WERI-Rb-1 (cell line): ENCODE data around the gene SRSF1.

ENCODE experiments used
- DNase-seq: peaks from one replicate; pipeline ENCODE4 v3.0.0-alpha.2; 2020
- H3K27ac ChIP-seq: fragments of 250-450 bp; sonication (Bioruptor Pico); 2 replicates; pipeline ENCODE4 v1.5.1; 2020; ENCODE audit warnings: mild to moderate bottlenecking, moderate library complexity
- H3K27me3 ChIP-seq: fragments of 250-450 bp; sonication (Bioruptor Pico); 2 replicates; pipeline ENCODE4 v1.5.1; 2021; ENCODE audit warnings: mild to moderate bottlenecking, low read depth, moderate library complexity; ENCODE audit not compliant: insufficient read depth, severe bottlenecking
- H3K36me3 ChIP-seq: fragments of 250-450 bp; sonication (Bioruptor Pico); 2 replicates; pipeline ENCODE4 v1.5.1; 2020; ENCODE audit warnings: mild to moderate bottlenecking, moderate library complexity
- H3K4me3 ChIP-seq: 2 replicates; pipeline ENCODE4 v1.5.1; 2011; ENCODE audit warnings: low read depth, mild to moderate bottlenecking, control low read depth, low read length
- H3K9me3 ChIP-seq: fragments of 250-450 bp; sonication (Bioruptor Pico); 2 replicates; pipeline ENCODE4 v1.5.1; 2021; ENCODE audit warnings: mild to moderate bottlenecking, moderate library complexity; ENCODE audit not compliant: severe bottlenecking
- CTCF ChIP-seq: IDR thresholded peaks from 2 replicates; pipeline ENCODE4 v1.5.1; 2011; ENCODE audit warnings: low read depth, mild to moderate bottlenecking, control low read depth, inconsistent platforms, low read length

The SRSF1 gene

DNA sequence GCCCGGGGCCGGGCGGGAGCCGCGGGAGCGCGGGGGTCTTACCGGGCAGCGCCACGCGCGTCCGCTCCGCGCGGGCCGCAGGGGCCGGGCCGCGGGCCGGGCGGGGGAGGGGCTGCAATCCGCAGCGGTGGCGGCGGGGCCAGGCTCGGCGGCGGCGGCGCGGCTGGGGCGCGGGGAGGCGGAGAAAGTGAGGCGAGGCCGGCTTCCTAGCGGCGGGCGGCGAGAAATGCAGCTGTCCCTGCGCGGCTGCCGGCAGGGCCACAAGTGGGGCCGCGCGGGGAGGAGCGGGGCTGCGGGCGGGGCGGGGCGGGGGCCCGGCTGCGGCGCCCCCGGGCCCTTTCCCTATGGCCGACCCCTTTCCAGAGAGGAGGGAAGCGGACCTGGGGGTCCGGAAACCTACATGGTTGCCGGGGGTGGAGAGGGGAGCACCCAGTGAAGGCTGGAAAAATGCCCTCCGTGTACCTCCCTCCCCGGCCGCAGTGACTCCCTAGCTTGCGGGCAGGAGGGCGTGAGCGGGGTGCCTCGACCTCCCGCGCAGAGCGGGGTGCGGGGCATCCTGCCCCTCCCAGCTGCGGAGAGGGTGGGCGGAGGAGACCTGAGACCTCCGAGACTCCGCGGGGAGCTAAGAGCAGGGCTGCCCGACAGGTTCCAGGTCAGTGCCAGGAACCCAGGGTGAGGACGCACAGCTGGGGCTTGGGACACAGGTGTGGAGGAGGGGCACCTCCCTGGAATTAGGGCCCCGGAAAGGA, 51.7 kb downstream of the SRSF1 start, which contains the start of gene CUEDC1:
TSS of gene CUEDC1 (minus strand) at position 230 of the 749 bp plus-strand sequence. CDS start 69,848 bp downstream, outside the sequence.
- no peaks in the 10 kb centered on the region for H3K9me3 ChIP-seq
- TF ChIP-seq CTCF, result peak; percentile 60
- peak; percentile 84 for DNase-seq
- H3K27ac ChIP-seq, result peak within 1 kb of the TSS; percentile 80
- no peaks in the 10 kb centered on the region for H3K27me3 ChIP-seq
- peak within 1 kb of the TSS; percentile 65 for H3K4me3 ChIP-seq
- H3K36me3 ChIP-seq, result no peaks in the 10 kb centered on the region

DNA sequence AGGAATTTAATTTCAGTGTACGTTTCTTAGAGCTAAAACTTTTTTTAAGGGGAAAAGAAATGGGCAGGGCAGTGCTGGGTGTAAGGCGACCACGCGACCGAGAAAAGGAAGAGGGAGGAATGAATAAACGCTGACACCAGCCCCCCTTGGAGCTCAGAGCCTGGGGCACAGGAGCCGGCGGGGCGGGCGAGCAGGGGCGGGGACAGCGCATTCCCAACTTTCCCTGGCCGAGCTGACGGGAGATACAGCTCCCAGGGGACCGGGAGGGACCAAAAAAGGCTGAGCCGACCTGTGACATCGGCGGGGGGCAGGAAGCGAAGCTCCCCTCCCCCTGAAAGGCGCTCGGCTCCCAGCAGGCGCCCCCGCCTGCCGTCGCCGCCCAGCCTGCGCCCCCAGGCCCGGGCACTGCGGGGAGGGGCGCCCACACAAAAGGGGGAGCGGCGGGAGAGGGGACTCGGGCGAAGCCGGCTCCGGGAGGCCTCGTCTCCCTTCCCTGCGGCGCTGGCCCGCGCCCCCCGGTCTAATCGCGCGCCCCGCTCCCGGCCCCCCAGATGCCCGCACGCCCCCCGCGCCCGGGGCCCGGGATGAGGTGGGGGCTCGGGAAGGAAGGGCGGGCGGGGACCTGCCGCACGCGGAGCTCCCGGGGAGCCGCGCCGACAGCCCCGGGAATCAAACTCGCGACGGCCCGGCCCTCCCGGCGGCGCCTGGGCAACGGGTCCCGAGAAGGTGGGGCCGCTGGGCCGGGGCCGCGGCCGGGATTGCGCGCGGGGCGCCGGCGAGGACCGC, 52.5 kb downstream of the SRSF1 start:
- Histone ChIP-seq H3K27ac (peak overlapping the region; percentile 80), H3K4me3 (peak overlapping the region; percentile 65), H3K9me3 (no peaks in the 10 kb centered on the region), H3K27me3 (no peaks in the 10 kb centered on the region), H3K36me3 (no peaks in the 10 kb centered on the region)
- DNase-seq, result peak; percentile 73
- no peak for TF ChIP-seq CTCF

DNA sequence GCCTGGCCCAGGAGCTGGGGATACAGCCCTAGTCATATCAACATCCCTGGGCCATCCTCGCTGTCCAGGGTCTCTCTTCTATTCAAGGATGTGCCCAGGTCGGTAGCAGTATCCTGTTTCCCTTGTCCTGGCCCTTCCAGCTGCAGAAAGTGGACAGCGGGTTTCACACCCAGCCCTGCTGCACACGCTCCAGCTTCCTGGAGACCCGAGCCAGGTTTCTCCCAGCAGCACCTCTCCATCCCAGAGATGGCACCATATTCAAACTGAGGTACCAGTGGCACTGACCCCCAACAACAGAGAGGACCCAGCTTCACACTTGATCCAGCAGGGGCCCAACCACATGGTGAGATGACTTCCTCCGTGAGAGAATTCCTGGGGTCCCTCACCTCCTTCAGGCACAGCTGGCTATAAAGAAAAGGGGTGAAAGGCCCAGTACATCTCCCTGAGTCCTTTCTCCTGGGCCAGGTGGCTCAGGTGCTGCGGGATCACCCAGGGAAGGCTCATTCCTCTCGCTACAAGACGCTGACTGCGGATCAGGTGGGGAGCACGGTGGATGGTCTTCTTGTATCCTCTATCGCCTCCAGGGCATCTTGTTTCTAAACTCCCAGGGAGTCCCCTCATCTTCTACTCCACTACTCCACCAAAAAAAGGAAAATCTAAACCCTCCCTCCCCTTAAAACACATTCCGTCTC, 53.2 kb downstream of the SRSF1 start:
- H3K4me3 ChIP-seq, result peak overlapping the region; percentile 65

More for the DNA sequence above, 53.2 kb downstream of the SRSF1 start:
- no peaks in the 10 kb centered on the region for H3K36me3 ChIP-seq
- peak overlapping the region; percentile 80 for H3K27ac ChIP-seq
- no peak for TF ChIP-seq CTCF
- H3K9me3 ChIP-seq, result no peaks in the 10 kb centered on the region
- no peak for DNase-seq
- no peaks in the 10 kb centered on the region for H3K27me3 ChIP-seq
